Transverse colon (tissue), 3 donors: ENCODE results near the gene TRIB2.

Experiments used
- CTCF ChIP-seq, 5 experiments: fragments of 200-600 bp in 3 of 5; fragments of 450-650 bp in 2 of 5; sonication (generic) in 3 of 5; IDR thresholded peaks; 1 replicate in 2 of 5; 2 replicates in 3 of 5; pipeline ENCODE4 v1.5.1; 2016 to 2017; ENCODE audit warnings: antibody characterized with exemption in 5 of 5, inconsistent platforms in 3 of 5, mild to moderate bottlenecking in 2 of 5, moderate library complexity in 1 of 5
- POLR2A ChIP-seq: fragments of 450-650 bp; IDR thresholded peaks from one replicate; pipeline ENCODE4 v1.6.1; 2016; ENCODE audit warnings: antibody characterized with exemption, mild to moderate bottlenecking, moderate library complexity

- TF ChIP-seq CTCF (IDR thresholded peaks at IDR 0.05) (no peak), POLR2A (no peak)
Observed at GRCh38 chr2:12701786-12702167, 15.0 kb upstream of the TRIB2 start.
